Right lung (tissue), 5 donors: ENCODE data around the gene PITPNC1. TPM values are rescaled to one million over a fixed set of nuclear protein-coding genes. Genes with fewer than 3 reads are reported as not detected.
"Not testable (repeated sequence)": the region's sequence is repeated elsewhere in the genome, so short reads cannot be mapped to it uniquely, and the experiment has no call there.

Source experiments
- DNase-seq, 2 donors: peaks; one replicate each; pipeline ENCODE4 v3.0.0-alpha.2; 2013
- polyA plus RNA-seq, 5 donors: library from polyadenylated mRNA; unstranded; fragments of 120-200 nt; gene quantifications; one replicate each; pipeline versions ENCODE4 v1.2.1 to v1.2.3, GENCODE V29; 2013; ENCODE audit warnings: inconsistent platforms in 1 of 5, low replicate concordance in 1 of 5; ENCODE audit not compliant: insufficient read length in 5 of 5, insufficient read depth in 1 of 5

Gene PITPNC1
- polyA plus RNA-seq, 5 donors: 9.1 to 12.0 (median 10.1) TPM

DNA sequence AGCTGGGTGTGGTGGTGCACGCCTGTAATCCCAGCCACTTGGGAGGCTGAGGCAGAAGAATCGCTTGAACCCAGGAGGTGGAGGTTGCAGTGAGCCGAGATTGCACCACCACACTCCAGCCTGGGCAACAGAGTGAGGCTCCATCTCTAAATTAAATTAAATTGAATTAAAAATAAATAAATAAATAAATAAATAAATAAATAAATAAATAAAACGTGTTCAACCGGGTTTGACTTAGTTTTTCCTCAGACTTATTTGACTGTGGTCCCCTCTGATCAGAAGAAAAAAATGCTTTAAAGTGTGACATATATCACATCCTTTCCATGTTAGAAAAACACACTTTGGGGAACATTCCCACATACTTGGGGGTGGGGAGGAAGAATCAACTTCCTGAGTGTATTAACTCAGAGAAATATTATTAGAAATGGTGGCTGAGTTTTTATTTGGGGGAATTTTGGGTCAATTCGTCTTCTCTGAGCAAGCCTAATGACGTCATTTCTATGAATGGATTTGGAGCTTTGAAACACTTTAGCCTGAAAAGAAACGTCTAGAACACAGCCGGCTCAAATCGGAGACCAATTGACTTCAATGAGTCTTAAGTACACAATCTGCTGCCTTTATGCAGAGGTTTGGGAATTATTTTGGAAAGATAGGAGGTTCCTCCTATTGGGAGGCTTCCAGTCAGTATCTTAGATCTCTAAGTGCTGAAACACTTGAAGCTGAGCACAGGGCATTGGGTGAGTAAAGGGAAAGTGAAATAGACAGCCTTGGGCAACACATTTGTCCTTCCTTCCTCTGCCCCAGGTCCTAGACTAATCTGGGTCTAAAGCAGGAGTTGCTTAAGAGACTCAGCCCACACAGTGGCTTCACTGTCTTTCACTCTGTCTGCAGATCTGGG is 132.6 kb downstream of the PITPNC1 start:
- no peak for DNase-seq

DNA sequence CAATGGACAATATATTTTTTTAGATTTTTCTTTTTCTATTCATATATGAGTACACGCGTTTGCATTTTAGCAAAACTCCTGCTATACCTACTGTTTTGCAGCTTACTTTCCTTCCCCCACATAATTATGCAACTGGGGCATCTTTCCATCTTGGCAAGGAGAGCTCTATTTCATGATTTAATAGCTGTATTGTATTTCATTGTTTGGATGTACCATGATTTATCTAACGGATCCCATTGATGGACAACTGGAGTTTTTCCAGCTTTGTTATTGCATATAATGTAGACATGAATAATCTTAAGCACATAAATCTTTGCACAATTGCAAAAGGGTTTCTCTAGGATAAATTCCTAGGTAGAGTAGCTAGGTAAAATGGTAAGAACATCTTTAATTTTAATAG is 133.9 kb downstream of the PITPNC1 start:
- DNase-seq: no peak

DNA sequence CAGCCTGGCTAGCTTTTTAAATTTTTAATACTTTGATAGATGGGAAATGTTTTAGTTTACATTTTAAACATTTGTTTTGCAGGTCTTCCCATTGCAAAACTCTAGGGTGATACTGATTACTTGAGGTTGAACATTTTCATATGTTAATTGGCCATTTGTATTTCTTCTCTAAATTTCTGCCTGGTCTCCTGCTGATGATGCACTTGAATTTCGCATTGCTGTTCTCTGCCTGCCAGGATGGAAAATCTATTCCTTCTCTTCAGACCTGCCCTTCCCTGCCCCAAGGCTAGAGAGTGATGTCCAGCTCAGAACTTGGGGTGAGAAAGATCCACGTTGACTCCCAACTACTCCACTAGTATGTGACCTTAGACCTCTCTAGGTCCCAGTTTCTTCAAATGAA is 134.7 kb downstream of the PITPNC1 start:
- DNase-seq: no peak

GRCh38 chr17:67514998-67515397 is 137.9 kb downstream of the PITPNC1 start:
- no peak for DNase-seq

GRCh38 chr17:67515490-67516083 is 138.5 kb downstream of the PITPNC1 start:
- no peak for DNase-seq

DNA sequence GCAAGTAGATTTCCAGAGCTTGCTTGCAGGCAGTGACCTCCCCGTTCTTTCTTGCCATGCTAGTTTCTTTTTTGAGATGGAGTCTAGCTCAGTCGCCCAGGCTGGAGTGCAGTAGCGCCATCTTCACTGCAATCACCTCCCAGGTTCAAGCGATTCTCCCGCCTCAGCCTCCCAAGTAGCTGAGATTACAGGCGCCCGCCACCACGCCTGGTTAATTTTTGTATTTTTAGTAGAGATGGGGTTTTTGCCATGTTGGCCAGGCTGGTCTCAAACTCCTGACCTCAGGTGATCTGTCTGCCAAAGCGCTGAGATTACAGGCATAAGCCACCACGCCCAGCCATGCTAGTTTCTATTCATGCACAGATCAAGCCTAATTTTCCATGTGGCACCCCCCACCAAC is 139.5 kb downstream of the PITPNC1 start:
- DNase-seq: not testable (repeated sequence)

DNA sequence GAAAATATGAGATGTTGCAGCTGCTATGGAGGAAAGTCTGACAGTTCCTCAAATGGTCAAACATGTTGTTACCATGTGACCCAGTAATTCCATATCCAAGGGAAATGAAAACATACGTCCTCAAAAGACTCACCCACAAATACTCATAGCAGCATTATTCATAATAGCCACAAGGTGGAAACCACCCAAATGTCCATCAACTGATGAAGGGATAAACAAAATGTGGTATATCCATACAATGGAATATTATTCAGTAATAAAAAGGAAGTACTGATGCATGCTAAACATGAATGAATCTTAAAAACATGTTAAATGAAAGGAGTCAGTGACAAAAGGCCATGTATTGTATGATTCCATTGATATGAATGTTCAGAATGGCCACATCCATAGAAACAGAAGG is 140.2 kb downstream of the PITPNC1 start:
- no peak for DNase-seq

DNA sequence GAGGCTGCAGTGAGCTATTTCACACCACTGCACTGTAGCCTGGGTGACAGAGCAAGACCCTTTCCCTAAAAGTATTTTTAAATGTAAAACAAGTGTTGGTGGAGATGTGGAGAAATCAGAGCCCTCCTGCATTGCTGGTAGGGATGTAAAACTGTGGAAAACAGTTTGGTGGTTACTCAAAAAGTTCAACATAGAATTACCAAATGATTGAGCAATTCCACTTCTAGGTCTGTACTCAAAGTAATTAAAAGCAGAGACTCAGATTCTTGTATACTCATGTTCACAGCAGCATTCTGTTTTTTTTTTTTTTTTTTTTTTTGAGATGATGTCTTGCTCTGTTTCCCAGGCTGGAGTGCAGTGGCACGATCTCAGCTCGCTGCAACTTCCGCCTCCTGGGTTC is 141.8 kb downstream of the PITPNC1 start:
- no peak for DNase-seq

DNA sequence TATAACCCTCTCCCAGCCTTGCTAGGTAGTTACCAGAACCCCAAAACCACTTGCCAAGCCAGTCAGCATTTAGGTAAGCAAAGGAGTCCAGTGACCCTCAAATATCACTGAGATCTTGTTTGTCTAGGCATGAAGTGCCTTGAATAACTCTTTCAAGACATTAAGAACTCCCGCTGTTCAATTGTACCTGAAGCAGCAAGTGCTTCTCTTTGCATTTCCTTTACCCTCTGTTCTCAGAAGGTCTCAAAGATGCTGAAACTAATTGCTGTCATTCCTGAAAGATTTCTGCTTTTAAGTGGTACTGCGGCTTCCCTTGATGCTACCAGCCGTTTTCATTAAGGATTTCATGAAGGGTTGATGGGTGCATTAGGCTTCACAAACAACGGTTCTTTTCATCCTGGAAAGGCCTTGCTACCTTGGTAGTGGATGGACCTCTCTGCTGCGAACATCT is 142.7 kb downstream of the PITPNC1 start:
- DNase-seq: no peak

DNA sequence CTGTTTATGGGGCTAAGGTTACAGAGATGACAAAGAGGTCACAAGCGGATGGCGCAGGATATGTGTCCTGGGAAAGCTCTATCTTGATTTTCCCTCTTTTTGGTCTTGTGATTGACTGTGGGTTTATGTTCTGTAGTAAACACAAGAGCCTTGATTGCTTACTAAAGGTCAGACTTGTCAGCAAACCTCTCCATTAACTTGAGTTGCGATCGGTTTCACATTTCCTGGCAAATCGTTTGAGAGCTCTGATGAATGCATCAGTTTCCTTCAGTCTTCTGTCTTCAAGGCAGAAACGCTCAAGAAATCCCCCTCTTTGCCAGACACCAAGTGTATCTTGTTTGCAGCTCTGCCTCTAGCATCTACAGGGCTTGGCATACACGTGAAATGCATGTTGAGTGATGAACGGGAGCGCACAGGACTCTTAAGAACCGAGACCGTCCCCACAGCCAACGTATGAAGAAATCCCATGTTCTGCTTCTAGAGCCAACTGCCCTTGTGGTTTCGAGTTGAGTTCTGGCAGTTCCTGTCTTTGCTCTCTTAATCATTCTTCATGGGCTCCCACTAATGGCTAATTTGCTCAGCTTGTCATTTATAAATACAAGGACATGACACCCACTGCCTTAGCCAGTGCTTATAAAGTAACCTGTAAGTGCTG is 143.3 kb downstream of the PITPNC1 start:
- no peak for DNase-seq

- DNase-seq: no peak
Measured at GRCh38 chr17:67520916-67521774, 144.1 kb downstream of the PITPNC1 start.

DNA sequence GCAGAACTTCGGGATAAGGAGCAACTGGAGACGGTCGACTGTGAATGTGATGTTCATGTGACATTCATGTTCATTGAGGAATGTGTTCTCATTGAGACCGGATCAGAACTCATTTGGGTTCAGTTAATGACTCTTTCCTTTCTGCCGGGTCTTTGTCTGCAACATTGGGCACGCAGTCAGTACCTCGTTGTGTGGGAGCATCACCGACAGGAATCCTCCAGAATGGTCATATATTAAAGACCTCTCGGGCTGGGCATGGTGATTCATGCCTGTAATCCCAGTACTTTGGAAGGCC is 144.6 kb downstream of the PITPNC1 start:
- DNase-seq: no peak

DNA sequence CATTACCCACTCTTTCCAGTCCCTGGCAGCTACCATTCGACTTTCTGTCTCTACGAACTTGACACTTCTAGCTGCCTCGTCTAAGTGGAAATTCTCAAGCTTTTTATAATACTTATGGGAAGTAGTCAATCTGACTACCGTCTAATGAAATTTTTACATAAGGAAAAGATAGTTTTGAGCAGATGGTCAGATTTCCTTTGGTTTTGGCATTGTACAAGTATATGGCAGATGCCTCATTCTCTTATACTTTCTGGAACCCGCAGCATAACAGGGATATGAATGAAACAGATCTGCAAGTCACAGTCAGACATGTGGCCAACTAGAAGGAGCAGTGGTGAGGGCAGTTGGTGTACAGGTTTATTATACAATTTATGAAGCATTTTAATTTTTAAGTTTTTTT is 146.0 kb downstream of the PITPNC1 start:
- no peak for DNase-seq

GRCh38 chr17:67525239-67526135 is 148.4 kb downstream of the PITPNC1 start:
- no peak for DNase-seq

GRCh38 chr17:67526700-67527099 is 149.6 kb downstream of the PITPNC1 start:
- DNase-seq: no peak

DNA sequence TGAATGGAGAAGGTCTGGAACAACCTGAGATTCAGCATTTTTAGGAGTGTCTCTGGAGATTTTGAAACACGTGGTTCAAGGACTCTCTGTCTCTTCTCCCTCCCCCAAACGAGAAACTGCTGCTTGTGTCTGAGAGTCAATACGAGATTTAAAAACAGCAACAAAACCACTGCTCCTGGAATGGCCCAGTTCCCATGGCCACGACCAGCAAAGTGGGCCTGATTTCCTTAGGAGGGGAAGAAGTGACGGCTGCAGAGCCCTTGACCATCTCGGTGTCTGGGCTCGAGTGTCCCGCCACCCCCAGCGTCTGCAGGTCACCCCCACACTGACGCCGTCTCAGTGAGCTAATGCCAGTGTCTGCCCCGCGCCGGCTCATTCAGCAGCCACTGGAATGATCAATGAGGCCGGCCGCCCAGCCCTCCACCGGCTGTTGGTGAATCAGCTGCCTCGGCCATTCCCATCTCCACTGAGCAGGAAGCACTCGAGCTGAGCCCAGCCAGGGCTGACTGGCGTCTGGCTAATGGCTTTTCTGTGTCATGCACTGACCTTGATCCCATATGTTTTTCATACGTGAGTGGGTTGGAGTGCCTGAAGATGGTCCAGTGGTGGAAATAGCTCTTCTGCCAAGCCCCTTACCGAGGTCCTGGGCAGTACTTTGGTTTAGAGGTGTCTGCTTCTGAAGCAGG is 151.8 kb downstream of the PITPNC1 start:
- DNase-seq: peak; percentile 59 to 64

- DNase-seq: peak in 1 of 2 donors; percentile 33
Measured at GRCh38 chr17:67531291-67531690, 154.2 kb downstream of the PITPNC1 start.

DNA sequence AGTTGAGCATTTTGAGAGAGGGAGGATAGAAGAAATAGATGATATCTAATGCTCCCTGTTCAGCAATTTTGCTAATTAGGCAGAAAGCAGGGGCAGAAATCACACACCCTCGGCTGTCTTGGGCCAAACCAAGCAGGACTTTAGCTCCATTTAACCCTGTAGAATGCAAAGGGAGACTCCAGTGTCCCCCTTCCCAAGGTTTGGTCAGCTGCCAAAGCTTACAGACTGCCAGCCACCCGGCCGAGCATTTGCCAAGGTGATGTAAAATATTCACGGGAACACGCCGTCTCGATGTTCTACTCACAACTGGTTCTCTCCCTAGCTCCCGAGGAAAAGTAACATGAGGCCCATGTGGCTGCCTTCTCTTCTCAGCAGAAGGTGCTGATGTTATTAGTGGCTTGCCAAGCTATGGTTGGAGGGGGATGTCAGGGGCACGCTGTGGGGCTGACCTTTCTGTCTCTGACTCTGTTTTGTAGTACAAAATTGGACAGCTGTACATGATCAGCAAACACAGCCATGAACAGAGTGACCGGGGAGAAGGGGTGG is 155.3 kb downstream of the PITPNC1 start:
- no peak for DNase-seq

DNA sequence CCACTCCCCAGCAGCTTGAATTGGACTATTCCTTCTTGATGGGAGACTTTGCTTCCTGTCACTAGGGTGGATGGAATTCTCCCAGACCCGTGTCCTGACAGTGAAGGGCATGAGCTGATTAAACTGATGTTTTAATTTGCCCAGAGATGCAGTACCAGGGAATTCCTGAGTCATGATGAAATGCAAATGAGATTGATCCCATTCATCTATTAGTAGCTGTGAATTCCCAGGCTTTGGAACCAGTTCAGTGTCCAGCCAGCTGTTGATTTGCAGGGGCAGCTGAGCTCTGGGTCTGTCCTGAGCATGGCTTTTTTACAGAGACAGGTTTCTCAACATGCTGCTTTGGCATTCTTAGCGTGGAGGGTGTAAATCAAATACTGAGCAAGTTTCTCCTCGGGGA is 157.9 kb downstream of the PITPNC1 start:
- DNase-seq: no peak
